ENCODE results near the gene P4HA2. TPM values are rescaled to one million over a fixed set of nuclear protein-coding genes. Genes with fewer than 3 reads are reported as not detected.

Gene P4HA2
- total RNA-seq, 2 donors from 2014 or later, result 32.3 to 57.9 TPM

DNA sequence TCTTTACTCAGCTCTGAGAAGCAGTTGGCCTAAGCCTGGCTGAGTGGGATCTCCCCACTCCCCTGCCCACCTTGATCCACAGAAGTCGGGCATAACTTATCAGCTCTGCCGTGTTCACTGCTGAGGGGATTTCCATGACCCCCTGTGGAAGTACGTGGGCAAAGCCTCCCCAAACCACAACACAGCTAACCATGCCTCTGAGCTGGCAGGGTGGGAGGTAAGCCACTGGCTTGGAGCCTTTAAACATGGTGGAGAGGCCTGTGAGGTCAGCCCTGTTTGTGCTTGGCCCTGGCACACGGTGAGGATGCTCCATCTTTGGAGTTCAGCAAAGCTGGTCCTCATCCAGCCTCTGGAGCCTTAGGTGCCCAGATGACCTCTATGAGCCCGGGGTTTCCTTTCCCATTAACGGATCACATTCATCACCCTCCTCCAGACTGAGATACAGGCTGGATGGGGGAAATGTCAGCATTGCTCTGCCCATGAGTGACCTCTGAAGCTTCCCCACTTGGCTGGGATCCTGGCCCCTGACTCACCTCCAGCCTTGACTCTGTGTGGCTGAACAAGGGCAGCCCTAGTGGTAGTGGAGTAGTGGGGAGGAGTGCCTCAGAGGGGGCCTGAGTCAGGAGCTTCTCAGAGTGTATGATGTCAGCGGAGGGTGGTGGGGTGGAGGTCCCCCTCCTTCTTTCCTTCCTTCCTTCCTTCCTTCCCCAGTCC is 36.1 kb upstream of the P4HA2 start:
- peaks cover 26% of the 10 kb centered on the region for H3K4me1 ChIP-seq

DNA sequence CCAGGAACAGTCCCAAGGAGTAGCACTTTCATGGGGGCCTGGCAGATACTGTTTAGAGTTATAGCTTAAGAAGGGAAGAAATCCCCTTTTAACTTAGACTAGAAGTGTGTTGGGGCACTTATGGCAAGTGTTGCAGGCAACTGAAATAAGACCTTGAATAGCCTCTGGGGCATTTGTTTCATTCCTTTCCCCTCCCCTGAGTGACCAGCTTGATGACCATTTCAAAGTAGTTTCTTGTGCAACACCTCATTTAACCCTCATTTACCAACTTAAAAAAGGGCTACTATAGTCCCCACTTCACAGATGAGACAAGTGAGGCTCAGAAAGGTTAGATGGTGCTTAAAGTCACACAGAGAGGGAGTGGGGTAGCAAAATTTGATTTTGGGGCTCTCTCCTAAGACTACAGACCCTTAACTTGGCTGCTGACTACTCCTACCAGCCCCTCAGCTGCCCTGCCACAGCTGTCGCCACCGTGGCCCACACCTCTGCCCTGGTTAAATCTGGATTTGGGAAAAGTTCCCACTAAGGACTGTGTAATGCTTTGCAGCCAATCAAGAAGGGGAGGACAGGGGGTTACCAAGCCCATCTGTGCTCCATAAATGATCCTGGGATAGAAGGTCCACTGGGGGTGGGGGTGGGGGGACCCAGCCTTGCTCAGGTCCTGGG is 35.4 kb upstream of the P4HA2 start:
- H3K4me1 ChIP-seq, result peaks cover 26% of the 10 kb centered on the region

More for the DNA sequence above, 36.1 kb upstream of the P4HA2 start:
- TF ChIP-seq POLR2A (IDR thresholded peaks at IDR 0.05) (no peak), CTCF (IDR thresholded peaks at IDR 0.05) (no peak)
- no peak overlapping the region for H3K27ac ChIP-seq
- H3K27me3 ChIP-seq, result no peaks in the 10 kb centered on the region
- no peaks in the 10 kb centered on the region for H3K36me3 ChIP-seq (replicated peaks in 1 of 2; ENCODE audit: insufficient read depth in 1 of 2, low read depth in 2 of 2)
- H3K4me3 ChIP-seq, result no peak overlapping the region
- DNase-seq (peak in 1 of 4 donors; percentile 40), ATAC-seq (no peak)
- intact Hi-C loops (cut with DNase I), result no loop called here
- WGBS, 2 donors, result 49 to 72% methylated on average over 4 to 7 of the region's 7 CpGs
- H3K9me3 ChIP-seq, result no peaks in the 10 kb centered on the region

GRCh38 chr5:132261881-132262845 is 34.5 kb upstream of the P4HA2 start:
- no peak overlapping the region for H3K27ac ChIP-seq
- intact Hi-C loops (cut with DNase I), result no loop called here
- H3K9me3 ChIP-seq, result no peaks in the 10 kb centered on the region
- peaks cover 30% of the 10 kb centered on the region for H3K4me1 ChIP-seq
- DNase-seq (no peak), ATAC-seq (no peak)
- no peak for TF ChIP-seq POLR2A (IDR thresholded peaks at IDR 0.05)
- no peak for TF ChIP-seq CTCF (IDR thresholded peaks at IDR 0.05)
- WGBS, 2 donors, result 81 to 94% methylated on average over 2 to 7 of the region's 7 CpGs
- H3K36me3 ChIP-seq (replicated peaks in 1 of 2; ENCODE audit: insufficient read depth in 1 of 2, low read depth in 2 of 2), result no peaks in the 10 kb centered on the region
- no peaks in the 10 kb centered on the region for H3K27me3 ChIP-seq
- H3K4me3 ChIP-seq, result no peak overlapping the region

More for the DNA sequence above, 35.4 kb upstream of the P4HA2 start:
- H3K4me3 ChIP-seq, result no peak overlapping the region
- intact Hi-C loops (cut with DNase I), result no loop called here
- no peak overlapping the region for H3K27ac ChIP-seq
- ATAC-seq (no peak), DNase-seq (no peak)
- 100% methylated on average over 2 of the region's 2 CpGs for WGBS, 2 donors
- no peaks in the 10 kb centered on the region for H3K9me3 ChIP-seq
- no peaks in the 10 kb centered on the region for H3K36me3 ChIP-seq (replicated peaks in 1 of 2; ENCODE audit: insufficient read depth in 1 of 2, low read depth in 2 of 2)
- H3K27me3 ChIP-seq, result no peaks in the 10 kb centered on the region
- TF ChIP-seq POLR2A (IDR thresholded peaks at IDR 0.05) (no peak), CTCF (IDR thresholded peaks at IDR 0.05) (no peak)

DNA sequence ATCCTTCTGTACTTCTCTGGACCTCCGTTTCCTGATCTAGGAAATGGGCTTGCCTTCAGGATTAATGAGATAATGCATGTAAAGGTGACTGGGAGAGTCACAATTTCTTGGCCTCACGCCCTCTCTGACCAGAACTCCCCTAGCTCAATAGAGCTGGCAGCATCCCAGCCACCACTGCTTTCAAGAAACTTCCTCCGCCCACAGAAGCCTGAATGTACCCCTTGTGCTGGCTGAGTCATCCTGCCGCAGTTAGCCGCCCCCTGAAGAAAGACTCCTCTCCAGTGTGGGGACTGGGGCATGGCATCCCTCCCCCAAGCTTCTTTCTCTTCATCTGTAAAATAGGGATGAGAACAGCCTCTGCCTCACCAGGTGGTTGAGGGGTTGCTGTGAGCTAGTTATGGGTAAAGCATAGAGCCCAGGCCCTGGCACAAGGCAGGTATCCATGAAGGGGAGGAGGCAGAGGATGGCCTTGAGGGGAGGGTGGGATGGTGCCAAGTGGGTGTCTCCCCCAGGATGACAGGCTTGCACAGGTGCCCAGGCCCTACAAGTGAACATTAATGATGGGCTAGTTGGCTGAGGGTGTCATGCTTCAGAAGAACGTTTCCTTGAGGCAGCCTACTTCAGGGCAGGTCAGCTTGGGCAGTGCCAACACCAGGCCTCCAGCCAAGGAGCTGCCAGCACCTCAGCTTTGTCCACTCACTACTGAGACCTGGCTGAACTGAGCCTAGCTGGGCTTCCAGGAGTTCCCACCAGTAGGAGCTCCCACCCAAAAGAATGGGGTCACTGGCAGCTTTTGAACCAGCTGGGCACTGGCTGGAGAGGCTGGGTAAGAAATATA is 33.3 kb upstream of the P4HA2 start:
- Histone ChIP-seq H3K27ac (peak overlapping the region in 3 of 4 donors; percentile 53 to 57 (median 54)), H3K36me3 (replicated peaks in 1 of 2; ENCODE audit: insufficient read depth in 1 of 2, low read depth in 2 of 2) (no peaks in the 10 kb centered on the region), H3K27me3 (no peaks in the 10 kb centered on the region), H3K4me3 (no peak overlapping the region), H3K9me3 (no peaks in the 10 kb centered on the region), H3K4me1 (peaks cover 24% of the 10 kb centered on the region)
- DNase-seq, result peak; percentile 53 to 81 (median 75)
- TF ChIP-seq CTCF (IDR thresholded peaks at IDR 0.05) (no peak), POLR2A (IDR thresholded peaks at IDR 0.05) (no peak)
- 29 to 51% methylated on average over 4 to 6 of the region's 6 CpGs for WGBS, 2 donors
- intact Hi-C loops (cut with DNase I), result no loop called here
- ATAC-seq, result no peak

Measured in body of pancreas (tissue), 4 donors.